Esophagus mucosa (tissue), 1 donor: ENCODE measurements around the gene DAAM2. TPM values are rescaled to one million over a fixed set of nuclear protein-coding genes. Genes with fewer than 3 reads are reported as not detected.
A peak's percentile ranks its signal among the peaks of the same experiment; 100 is the strongest.

Experiments used
- ATAC-seq: fragments of 200-7000 bp; cut with Tn5 transposase; one replicate; pipeline ENCODE4 v1.9.1; 2020
- total RNA-seq: library from RNA; stranded (reverse); gene quantifications from one replicate; pipeline ENCODE4 v1.2.4, GENCODE V29; 2023
- donor health status: DM: yes; HTN: yes; CAD: no.

DAAM2 gene
- total RNA-seq, 1 donor from 2014 or later = 2.3 TPM

DNA sequence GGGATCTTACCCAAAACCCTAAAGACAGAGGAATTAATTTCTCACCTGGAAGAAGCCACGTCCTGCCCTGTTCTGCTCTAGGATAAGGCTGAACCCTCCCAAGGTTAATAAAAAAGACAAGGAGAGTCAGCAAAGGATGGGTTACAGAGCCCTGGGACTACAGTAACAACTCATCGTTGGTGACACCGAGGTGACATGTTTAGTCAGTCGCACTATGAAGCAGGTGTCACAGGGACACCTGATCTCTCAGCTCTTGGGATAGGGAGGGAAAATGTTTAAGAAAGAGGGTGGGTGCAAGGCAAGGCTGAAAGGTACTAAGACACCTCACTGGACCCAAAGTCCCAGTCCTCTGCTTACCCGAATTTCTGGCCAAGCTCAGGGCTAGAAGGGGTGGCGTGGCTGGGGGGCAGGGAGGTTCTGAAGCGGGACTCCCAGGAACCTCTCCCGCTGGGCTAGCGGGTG is 141.5 kb downstream of the DAAM2 start:
- ATAC-seq = no peak

DNA sequence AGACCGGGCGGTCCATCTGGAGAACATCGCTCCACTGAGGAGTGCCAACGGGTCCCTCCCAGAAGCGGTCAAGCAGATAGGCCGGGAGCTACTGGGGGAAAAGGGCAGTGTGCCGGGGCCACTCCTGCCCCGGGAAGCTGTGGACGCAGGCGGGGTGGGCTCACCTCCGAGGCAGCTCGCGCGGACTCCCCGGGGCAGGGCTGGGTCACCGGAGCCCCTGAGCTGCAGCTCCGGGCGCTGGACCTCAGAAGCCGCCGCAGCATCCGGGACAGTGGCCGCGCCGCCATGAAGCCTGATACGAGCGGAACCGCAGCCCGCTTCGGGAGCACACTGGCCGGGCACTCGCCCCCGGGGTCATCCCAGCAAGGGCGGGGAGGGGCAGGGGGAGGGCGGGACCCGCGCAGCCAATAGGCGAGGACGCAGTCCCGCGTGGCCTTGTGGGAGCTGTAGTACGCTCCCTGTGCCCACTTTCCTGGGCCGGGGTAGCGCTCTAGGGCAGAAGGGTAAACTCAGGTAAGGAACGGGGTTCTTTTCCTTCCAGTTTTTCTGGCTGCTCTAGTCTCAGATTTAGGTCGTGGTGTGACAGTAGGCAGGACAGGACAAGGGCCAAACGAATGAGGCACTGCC is 142.1 kb downstream of the DAAM2 start, which contains the start of gene MOCS1:
TSS of gene MOCS1 (minus strand) at position 332 of the 627 bp plus-strand sequence. CDS start at position 287, 45 bp downstream.
- peak; percentile 82 for ATAC-seq

DNA sequence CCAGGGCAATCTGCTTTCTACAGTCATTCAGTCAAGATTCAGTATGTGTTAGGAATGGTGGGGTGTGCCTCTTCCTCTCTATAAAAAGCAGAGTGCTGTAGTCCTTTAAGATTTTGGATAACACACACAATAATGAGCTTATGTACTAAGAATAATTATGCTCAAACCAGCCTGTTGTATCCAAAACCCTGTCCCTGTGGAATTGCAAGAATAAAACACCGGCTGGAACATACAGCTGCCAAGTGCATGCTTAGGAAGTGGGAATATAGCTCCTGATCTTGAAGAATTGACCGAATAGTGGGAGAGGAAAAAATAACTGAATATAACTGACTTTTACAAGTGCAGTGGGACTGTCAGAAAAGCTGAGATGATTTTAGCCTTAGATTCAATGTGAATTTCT is 143.1 kb downstream of the DAAM2 start:
- ATAC-seq = no peak

DNA sequence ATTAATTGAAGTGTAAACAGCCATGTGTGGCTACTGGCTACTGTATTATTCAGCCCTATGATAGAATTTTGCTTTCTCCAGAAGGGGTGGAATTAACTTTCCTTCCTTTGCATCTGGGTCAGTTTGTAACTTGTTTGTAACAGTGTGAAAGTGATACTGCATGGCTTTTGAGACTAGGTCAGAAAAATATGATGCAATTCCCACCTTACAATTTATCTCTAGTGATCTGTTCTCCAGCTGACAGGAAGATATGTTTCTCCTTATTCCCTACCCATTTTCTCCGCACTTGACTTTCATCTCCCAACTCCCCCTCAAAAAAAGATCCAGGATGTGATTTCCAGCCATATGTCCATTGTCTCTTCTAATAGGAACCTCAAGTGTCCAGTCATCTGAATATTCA is 144.7 kb downstream of the DAAM2 start:
- no peak for ATAC-seq

DNA sequence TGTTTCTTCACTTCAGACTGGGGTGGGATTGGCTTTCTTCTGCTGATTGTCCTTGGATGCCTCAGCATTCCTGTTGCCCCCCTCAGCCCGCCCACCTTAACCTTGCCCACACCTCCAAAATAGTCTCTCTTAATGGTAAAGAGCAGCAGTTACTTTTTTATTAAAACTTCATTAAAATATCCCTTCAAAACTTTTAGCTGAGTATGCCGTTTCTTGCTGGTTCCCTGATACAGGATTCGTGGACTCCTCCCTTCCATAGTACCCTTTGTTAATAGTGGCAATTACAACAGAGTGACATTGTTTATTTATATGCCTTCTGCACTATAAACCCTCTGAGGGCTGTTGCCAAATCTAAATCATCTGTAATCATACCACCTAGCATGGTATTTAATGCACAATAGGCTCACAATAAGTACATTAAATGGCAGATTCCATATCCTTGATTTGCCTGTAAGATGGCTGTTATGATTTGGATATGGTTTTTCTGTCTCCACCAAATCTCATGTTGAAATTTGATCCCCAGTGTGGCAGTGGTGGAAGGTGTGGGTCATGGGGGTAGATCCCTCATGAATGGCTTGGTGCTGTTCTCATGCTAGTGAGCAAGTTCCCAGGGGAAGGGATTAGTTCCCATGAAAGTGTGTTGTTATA is 145.6 kb downstream of the DAAM2 start:
- ATAC-seq = no peak

DNA sequence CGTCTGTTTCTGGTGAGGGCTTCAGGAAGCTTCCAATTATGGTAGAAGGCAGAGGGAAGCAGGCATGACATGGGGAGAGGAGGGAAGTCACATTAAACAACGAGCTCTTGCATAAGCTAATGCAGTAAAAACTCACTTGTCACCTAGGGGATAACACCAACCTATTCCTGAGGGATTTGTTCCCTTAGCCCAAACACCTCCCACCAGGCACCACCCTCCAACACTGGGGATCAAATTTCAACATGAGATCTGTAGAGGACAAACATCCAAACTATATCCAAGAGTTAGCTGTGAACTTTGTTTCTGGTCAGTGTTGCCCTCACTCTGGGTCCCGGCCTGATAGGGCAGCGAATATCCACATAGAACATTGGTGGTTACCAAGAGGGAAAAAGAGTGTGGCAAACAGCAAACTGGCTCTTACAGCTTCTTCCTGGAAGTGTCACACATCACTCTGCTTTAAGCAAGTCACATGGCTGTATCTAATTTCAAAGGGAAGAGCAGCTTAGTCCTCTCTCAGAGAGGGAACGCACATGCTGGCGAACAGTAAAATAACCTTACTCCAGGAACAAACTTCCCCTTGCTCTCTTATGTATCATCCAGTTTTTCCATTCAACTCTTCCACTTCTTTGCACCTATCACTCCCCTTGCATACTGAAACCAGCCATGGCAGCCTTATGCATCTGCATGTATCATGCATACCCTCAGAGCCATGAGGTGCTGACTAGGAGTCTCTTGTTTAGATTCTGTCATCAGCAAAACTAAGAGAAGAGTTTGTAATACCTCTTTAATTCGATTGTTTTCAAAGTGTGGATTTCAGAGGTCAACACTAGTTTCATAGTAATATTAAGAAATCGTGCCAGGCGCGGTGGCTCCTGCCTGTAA is 146.8 kb downstream of the DAAM2 start:
- ATAC-seq = no peak

DNA sequence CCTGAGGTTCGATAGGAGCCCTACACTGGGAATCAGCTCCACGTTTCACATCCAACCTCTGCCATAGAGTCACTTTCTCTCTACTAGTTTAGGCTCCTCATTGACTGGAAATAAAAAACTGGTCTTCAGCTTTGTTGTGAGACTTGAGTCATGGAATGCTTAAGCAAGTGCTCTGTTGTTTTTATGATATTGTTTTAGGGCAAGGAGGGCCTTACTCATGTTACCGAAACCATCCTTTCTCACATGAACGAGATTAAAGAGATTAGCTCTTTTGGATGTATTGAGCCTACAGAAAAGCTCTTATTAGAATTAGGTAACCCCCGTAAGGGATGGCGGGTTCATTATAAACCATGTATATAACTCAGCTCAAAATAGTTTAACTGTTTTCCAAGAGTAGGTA is 149.0 kb downstream of the DAAM2 start:
- peak; percentile 14 for ATAC-seq

DNA sequence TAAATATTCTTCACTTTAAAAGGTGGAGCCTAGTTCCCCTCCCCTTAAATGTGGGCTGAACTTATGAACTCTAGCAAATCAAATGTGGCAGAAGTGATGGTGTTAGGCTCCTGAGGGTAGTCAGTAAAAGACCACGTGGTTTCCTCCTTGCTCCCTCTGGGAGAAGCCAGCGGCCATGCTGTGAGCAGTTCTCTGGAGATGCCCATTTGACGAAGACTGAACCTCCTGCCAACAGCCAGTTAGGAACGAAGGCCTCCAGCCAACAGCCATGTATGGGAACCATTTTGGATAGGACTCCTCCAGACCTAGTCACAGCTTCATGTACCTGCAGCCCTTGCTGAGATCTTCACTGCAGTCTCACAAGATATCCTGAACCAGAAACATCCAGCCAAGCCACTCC is 149.6 kb downstream of the DAAM2 start:
- no peak for ATAC-seq

DNA sequence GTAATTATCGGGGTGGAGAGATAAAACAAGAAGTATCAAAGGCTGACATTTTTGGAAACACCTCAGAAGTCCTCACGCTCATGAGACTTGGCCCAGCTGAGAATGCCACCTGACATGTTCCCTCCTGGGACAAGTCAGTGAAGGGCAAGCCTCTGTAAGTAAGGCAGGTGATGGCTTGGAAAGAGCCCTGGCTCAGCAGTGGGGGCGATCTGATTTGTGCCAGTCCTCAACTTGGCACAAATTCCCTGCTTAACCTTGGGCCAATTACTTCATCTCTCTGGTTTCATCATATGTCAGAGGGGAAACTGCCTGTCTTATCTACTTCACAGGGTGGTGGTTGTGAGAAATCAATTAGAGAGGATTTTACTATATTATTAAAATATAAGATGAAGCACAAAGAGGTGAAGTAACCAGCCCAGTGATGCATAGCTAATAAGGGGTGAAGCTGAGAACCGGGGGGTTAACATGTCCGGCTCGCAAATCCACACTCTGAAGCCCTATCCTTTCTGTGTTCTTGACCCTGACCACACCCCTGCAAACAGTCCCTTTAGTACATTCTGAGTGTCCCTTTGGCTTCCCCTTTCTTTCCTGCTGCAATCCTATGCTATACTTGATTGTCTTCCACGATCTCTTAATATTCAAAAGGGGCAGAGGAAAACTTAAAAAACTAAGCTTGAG is 150.9 kb downstream of the DAAM2 start:
- no peak for ATAC-seq

DNA sequence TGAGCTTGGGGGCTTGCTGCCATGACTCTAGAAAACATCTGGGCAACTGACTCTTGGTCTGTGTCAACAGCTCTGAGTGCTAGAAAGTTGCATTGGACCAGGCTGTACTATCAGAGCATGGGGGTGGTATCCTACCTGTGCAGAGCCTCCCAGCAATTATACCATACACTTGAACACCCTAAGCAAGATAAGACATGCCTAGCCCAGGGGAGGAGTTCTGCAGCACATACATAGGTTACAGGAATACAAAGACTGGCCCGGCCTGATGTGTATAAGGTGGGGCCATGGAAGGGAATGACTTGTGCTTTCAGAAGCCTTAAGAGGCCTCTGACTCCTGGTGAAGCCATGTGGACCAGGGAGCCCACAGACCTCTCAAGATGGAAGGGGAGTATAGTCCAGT is 153.4 kb downstream of the DAAM2 start:
- peak; percentile 96 for ATAC-seq

DNA sequence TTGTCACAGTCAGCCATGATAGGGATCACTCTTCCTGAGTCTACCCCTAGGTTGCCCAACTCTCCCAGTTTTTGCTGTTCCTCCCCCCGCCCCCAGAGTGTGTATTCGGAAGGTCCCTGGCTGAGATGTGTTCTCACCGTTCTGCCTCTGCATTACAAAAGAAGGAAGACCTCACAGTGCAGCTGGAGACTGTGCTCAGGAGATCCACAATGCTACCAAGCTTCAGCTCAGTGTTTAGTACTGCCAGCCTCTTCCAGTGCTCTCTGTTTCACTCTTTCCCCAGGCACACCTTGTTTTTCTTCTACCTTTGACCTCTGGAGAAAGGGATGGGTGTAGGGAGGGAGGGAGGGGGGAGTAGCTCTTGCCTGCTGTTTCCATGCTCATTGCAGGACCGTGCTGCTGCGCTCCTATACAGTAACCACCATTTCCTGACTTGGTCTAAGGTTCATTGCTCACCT is 155.5 kb downstream of the DAAM2 start:
- ATAC-seq = no peak

DNA sequence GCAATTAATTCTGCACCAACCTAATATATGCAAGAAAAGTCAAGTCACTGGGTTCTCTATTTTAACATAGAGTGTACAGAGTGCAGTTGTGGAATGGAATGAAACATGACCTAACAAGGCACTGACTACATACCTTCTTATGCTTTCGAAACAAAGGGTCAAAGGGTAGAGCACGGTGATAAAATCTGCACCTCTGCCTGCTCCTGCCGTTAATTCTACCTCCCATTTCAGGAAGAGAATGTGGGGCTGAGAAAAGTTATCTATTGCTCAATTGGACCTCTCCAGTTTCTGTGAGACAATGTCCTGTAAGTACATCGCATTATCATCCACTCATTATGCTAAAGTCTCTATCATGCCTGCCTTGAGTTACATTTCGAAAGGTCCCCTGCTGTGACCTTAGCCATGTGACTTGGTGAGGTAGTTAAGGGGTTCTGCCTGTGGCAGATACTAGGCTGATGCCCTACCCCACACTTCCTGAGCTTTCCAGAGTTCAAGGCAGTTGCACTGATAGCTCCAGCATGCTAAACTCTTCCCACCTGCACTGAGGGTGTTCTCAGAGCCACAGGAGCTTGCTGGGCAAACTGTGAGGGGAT is 156.1 kb downstream of the DAAM2 start:
- no peak for ATAC-seq

DNA sequence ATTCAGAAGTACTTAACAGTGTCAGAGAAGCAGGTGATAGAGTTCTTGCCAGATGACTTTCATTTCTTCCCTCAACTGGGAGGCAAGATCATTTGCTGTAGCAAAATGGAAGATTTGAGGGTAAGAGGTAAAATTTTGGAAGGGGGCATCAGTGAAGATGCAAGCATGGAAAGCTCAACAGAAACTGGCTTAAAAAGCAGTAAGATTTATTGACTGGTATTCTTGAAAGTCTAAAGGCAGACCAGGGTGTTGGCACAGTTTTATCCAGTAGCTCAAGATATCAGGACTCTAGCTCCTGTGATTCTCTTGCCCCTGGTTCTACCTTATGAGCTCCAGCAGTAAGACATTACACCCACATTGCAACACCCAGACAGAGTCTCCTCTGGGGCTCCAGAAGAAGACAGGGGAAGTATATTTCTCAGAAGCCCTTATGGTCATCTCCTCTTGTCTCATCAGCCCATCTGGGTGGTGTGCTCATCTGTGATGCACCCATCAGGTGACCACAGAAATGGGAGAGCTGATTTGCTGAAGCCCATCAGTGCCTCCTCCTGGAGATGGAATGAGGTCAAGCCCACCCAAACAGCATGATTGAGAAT is 158.0 kb downstream of the DAAM2 start:
- no peak for ATAC-seq

DNA sequence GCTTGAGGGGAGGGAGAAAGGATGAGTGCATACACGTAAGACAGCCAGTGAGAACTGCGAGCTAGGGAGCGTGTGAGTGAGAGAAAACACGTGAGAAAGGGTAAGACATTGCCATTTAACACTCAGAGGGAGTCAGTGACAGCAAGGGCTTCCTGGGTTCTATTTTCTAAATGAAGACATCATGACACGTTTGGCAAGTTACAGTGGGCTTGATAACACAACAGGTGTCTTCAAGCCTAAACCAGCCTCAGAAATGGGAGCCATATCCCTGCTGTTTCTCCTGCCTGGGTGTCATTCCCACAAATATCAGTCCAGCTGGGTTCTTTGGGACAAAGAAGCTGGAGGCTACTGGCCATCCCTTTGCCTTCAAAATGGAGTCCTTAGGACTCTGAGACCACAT is 159.0 kb downstream of the DAAM2 start:
- ATAC-seq = no peak

DNA sequence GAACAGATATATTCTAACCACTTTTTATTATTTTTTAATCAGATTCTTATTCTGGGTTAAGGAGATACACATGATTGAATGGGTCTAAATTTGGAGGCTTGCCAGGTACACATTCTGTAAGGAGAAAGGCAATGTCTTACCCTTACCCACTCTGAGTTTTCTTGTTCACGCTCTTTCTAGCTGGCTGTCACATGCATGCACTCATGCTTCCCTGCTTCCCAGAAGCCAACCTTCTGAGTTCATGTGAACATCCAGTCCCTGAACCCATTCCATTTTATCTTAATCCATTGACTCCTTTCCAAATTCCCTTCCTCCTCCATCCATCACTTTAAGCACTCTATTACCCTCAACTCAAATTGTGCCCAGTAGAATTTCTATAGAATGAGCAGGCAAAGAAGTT is 159.5 kb downstream of the DAAM2 start:
- no peak for ATAC-seq

DNA sequence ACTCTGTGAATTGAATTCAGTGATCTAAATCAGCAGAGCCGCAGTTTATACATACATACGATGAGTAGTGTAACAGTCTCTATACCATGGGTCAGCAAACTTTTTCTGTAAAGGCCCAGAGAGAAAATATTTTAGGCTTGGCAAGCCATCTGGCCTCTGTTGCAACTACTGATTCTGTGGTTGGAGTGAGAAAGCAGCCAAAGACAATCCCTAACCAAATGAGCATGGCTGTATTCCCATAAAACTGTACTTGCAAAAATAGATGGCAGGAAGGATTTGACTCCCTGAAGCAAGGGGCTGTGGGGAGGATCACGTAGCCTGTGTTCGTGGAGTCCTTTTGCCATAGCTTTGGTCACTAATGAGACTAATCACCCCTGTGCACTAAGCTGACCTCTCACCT is 160.0 kb downstream of the DAAM2 start:
- ATAC-seq = no peak

DNA sequence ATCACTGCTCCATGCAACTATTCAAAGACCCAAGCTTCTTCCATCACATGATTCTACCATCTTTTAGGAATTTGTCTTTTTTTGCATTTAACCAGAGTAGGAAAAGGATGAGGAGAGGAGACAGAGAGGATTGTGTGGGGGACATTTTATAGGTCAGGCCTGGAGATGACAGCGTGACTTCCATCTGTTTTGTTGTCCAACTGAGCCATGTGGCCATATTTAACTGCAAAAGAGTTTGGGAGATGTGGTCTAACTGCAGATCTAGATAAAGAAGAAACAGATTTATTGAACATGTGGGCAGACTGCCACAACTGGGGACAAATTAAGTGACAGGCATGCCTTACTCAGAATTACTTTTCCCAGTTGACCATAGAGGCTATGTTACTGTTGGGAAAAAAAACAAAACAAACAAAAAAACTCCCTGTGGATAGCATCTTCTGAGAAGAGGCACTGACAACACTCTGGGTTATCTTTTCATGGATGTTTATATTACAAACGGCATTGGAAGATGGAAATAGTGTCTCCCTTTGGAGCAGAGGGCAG is 161.0 kb downstream of the DAAM2 start:
- ATAC-seq = no peak
